Measurements from ENCODE around the gene IL19.
"Not testable (repeated sequence)": the region's sequence is repeated elsewhere in the genome, so short reads cannot be mapped to it uniquely, and the experiment has no call there.

Gene IL19

GRCh38 chr1:206834711-206835110 lies 64.1 kb downstream of the IL19 start:
- DNase-seq = no peak

GRCh38 chr1:206835186-206835585 lies 64.6 kb downstream of the IL19 start:
- no peak for DNase-seq

GRCh38 chr1:206836111-206836510 lies 65.5 kb downstream of the IL19 start:
- DNase-seq = no peak

- DNase-seq = no peak
Measured at GRCh38 chr1:206839006-206839560, 68.5 kb downstream of the IL19 start.

GRCh38 chr1:206839857-206840256 lies 69.3 kb downstream of the IL19 start:
- no peak for DNase-seq

- DNase-seq = no peak
Measured at GRCh38 chr1:206841609-206842323, 71.2 kb downstream of the IL19 start.

GRCh38 chr1:206842854-206843253 lies 72.3 kb downstream of the IL19 start:
- DNase-seq = no peak

- no peak for DNase-seq
Measured at GRCh38 chr1:206843626-206844025, 73.1 kb downstream of the IL19 start.

GRCh38 chr1:206846487-206846886 lies 75.9 kb downstream of the IL19 start:
- DNase-seq = no peak

GRCh38 chr1:206847337-206847834 lies 76.8 kb downstream of the IL19 start:
- DNase-seq = no peak

GRCh38 chr1:206847946-206848345 lies 77.4 kb downstream of the IL19 start:
- no peak for DNase-seq

- DNase-seq = no peak
Measured at GRCh38 chr1:206850401-206850800, 79.8 kb downstream of the IL19 start.

- no peak for DNase-seq
Measured at GRCh38 chr1:206851341-206852010, 80.9 kb downstream of the IL19 start.

- not testable (repeated sequence) for DNase-seq
Measured at GRCh38 chr1:206852662-206853061, 82.1 kb downstream of the IL19 start.

GRCh38 chr1:206853696-206854095 lies 83.1 kb downstream of the IL19 start:
- not testable (repeated sequence) for DNase-seq

- no peak for DNase-seq
Measured at GRCh38 chr1:206854401-206855129, 84.0 kb downstream of the IL19 start.

GRCh38 chr1:206855859-206856258 lies 85.3 kb downstream of the IL19 start:
- no peak for DNase-seq

GRCh38 chr1:206856674-206857464 lies 86.3 kb downstream of the IL19 start:
- no peak for DNase-seq

GRCh38 chr1:206859082-206859521 lies 88.5 kb downstream of the IL19 start:
- DNase-seq = no peak

GRCh38 chr1:206860165-206860564 lies 89.6 kb downstream of the IL19 start:
- DNase-seq = no peak

GRCh38 chr1:206863266-206863665 lies 92.7 kb downstream of the IL19 start:
- DNase-seq = no peak

- no peak for DNase-seq
Measured at GRCh38 chr1:206864939-206865671, 94.5 kb downstream of the IL19 start, which contains the start of gene IL20. Gene IL20 (plus strand): TSS chr1:206865623. CDS start chr1:206865853, 230 bp downstream.

Measured in SHP77 treated with DMSO at 0.1 percent for 48 hours (cell line).